Hepatocyte (in vitro differentiated cells): ENCODE data around the gene VPS8. TPM values are rescaled to one million over a fixed set of nuclear protein-coding genes. Genes with fewer than 3 reads are reported as not detected.

Experiments
- DNase-seq: peaks from one replicate; pipeline ENCODE4 v3.0.0-alpha.2; 2016; ENCODE audit warnings: low spot score
- H2AFZ ChIP-seq: fragments of 200-600 bp; sonication (generic); 2 replicates; pipeline ENCODE4 v1.6.0; 2016; ENCODE audit warnings: antibody characterized with exemption, mild to moderate bottlenecking
- H3K27ac ChIP-seq: fragments of 200-600 bp; sonication (generic); 2 replicates; pipeline ENCODE4 v1.5.1; 2016; ENCODE audit warnings: mild to moderate bottlenecking
- H3K27me3 ChIP-seq: fragments of 200-600 bp; sonication (generic); 2 replicates; pipeline ENCODE4 v1.6.1; 2016
- H3K36me3 ChIP-seq: fragments of 200-600 bp; sonication (generic); replicated peaks from 2 replicates; pipeline ENCODE4 v1.5.1; 2016; ENCODE audit warnings: low read depth; ENCODE audit not compliant: insufficient read depth
- H3K4me1 ChIP-seq: fragments of 200-600 bp; sonication (generic); 2 replicates; pipeline ENCODE4 v1.5.1; 2016; ENCODE audit warnings: mild to moderate bottlenecking, moderate library complexity; ENCODE audit not compliant: insufficient read depth
- H3K4me2 ChIP-seq: fragments of 200-600 bp; sonication (generic); 2 replicates; pipeline ENCODE4 v1.6.0; 2016
- H3K4me3 ChIP-seq: fragments of 200-600 bp; sonication (generic); 2 replicates; pipeline ENCODE4 v1.5.1; 2016; ENCODE audit warnings: mild to moderate bottlenecking
- H3K79me2 ChIP-seq: fragments of 200-600 bp; sonication (generic); 2 replicates; pipeline ENCODE4 v1.6.0; 2017; ENCODE audit warnings: mild to moderate bottlenecking
- H3K9me2 ChIP-seq: fragments of 200-600 bp; sonication (generic); replicated peaks from 2 replicates; pipeline ENCODE4 v1.6.0; 2017; ENCODE audit warnings: mild to moderate bottlenecking; ENCODE audit not compliant: insufficient read depth
- H3K9me3 ChIP-seq: fragments of 200-600 bp; sonication (generic); 2 replicates; pipeline ENCODE4 v1.5.1; 2016; ENCODE audit warnings: low read depth, mild to moderate bottlenecking
- H4K20me1 ChIP-seq: fragments of 200-600 bp; sonication (generic); 2 replicates; pipeline ENCODE4 v1.6.0; 2016; ENCODE audit warnings: mild to moderate bottlenecking; ENCODE audit not compliant: insufficient read depth, poor library complexity, severe bottlenecking
- CTCF ChIP-seq: fragments of 200-600 bp; sonication (generic); IDR thresholded peaks from 2 replicates; pipeline ENCODE4 v1.5.1; 2016; ENCODE audit warnings: antibody characterized with exemption, mild to moderate bottlenecking; ENCODE audit not compliant: poor library complexity
- EZH2 ChIP-seq: fragments of 200-600 bp; sonication (generic); IDR thresholded peaks from 2 replicates; pipeline ENCODE4 v1.6.1; 2016; ENCODE audit warnings: antibody characterized with exemption, mild to moderate bottlenecking, borderline replicate concordance
- EZH2phosphoT487 ChIP-seq: fragments of 200-600 bp; sonication (generic); IDR thresholded peaks from one replicate; pipeline ENCODE4 v1.6.1; 2018; ENCODE audit warnings: antibody characterized with exemption, mild to moderate bottlenecking, low read depth, moderate library complexity; ENCODE audit not compliant: unreplicated experiment, severe bottlenecking
- WGBS: methylation state at CpG from one replicate; pipeline ENCODE4 v1.1.6; 2016; ENCODE audit warnings: low lambda C conversion rate; ENCODE audit errors: missing lambda C conversion rate; 5-methylcytosine and 5-hydroxymethylcytosine counted together
- polyA plus RNA-seq: library from polyadenylated mRNA; unstranded; fragments of >200 nt; fragmentation: Nextera tagmentation; extraction: Ambion mirVana; gene quantifications from 2 replicates; pipeline ENCODE4 v1.2.1, GENCODE V29; 2016
- total RNA-seq: library from RNA; depleted of rRNA; stranded (reverse); fragments of >200 nt; gene quantifications from 2 replicates; pipeline ENCODE4 v1.2.3, GENCODE V29; 2014

Gene VPS8
- total and polyA plus RNA-seq, 2 experiments from 2014 or later, result 20.5 to 61.9 TPM

DNA sequence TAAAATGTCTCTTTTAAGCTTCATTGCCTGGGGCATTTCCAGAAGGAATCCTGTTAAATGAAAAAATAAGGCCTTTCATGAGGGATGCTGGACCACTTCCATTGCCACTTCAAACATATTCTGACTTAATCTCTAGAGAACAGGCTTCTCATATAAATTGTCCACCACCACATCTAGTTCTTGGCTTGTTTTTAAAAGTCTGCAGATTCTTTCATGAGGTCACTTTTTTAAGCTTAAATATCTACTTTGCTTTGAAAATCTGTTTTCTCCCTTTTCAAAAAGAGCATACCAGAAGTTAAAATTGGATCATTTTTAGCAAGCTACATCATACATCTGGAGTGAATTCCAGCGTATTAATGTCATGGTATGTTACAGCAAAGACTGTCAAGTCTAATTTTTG, 209.3 kb downstream of the VPS8 start:
- Histone ChIP-seq H3K4me3 (no peak overlapping the region), H3K27ac (no peak overlapping the region), H3K9me3 (no peaks in the 10 kb centered on the region), H3K27me3 (no peaks in the 10 kb centered on the region), H3K4me1 (no peaks in the 10 kb centered on the region), H3K9me2 (no peaks in the 10 kb centered on the region), H3K36me3 (no peaks in the 10 kb centered on the region), H2AFZ (no peak overlapping the region), H3K4me2 (no peak overlapping the region), H3K79me2 (no peaks in the 10 kb centered on the region), H4K20me1 (no peaks in the 10 kb centered on the region)
- WGBS, result 80% methylated on average over 1 of the region's 1 CpG
- no peak for DNase-seq
- TF ChIP-seq CTCF, result no peak
- TF ChIP-seq EZH2phosphoT487, result no peak
- TF ChIP-seq EZH2, result no peak

DNA sequence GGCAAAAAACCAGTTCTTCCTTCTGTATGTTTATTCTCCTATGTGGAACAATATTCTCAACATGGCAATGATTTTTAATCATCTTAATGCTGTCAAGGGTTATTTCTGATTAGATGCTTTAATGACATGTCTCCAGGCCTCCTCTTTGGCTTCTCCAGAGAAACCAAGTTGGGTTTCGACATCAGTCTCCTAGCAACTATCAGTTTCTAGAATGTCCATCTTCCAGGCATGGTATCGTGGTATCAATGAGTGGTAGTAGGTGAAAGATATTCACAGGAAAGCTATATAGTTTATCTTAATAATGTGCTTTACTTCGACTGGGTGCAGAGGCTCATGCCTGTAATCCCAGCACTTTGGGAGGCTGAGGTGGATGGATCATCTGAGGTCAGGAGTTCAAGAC, 212.4 kb downstream of the VPS8 start:
- no peak for TF ChIP-seq EZH2
- TF ChIP-seq EZH2phosphoT487, result no peak
- TF ChIP-seq CTCF, result no peak
- no peaks in the 10 kb centered on the region for H3K79me2 ChIP-seq
- no peak for DNase-seq
- H3K9me2 ChIP-seq, result no peaks in the 10 kb centered on the region
- no peaks in the 10 kb centered on the region for H4K20me1 ChIP-seq
- H3K36me3 ChIP-seq, result no peaks in the 10 kb centered on the region
- no peak overlapping the region for H3K27ac ChIP-seq
- WGBS, result 86% methylated on average over 3 of the region's 3 CpGs
- no peaks in the 10 kb centered on the region for H3K9me3 ChIP-seq
- no peak overlapping the region for H2AFZ ChIP-seq
- H3K27me3 ChIP-seq, result no peaks in the 10 kb centered on the region
- no peak overlapping the region for H3K4me2 ChIP-seq
- H3K4me3 ChIP-seq, result no peak overlapping the region
- H3K4me1 ChIP-seq, result no peaks in the 10 kb centered on the region

DNA sequence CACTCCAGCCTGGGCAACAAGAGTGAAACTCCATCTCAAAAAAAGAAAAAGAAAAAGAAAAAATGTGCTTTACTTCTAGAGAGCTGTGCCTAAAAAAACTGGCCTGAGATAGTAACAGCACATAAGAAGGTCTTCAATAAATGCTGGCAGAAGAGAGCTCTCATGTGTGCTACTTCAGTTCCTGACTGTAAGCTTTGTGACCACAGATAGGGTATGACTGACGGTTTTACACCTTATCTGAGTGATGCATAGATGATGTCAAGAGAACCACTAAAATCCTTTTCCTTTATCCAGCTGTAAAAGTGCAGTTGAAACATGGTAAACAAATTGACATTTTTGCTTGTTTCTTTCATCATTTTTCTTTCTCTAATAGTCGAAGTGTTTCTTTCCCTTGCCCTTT, 213.0 kb downstream of the VPS8 start:
- Histone ChIP-seq H3K4me1 (no peaks in the 10 kb centered on the region), H3K9me2 (no peaks in the 10 kb centered on the region), H3K36me3 (no peaks in the 10 kb centered on the region), H3K9me3 (no peaks in the 10 kb centered on the region), H3K27ac (no peak overlapping the region), H3K27me3 (no peaks in the 10 kb centered on the region), H3K4me2 (no peak overlapping the region), H3K4me3 (no peak overlapping the region), H2AFZ (no peak overlapping the region), H4K20me1 (no peaks in the 10 kb centered on the region), H3K79me2 (no peaks in the 10 kb centered on the region)
- WGBS, result 87% methylated on average over 2 of the region's 2 CpGs
- no peak for DNase-seq
- TF ChIP-seq CTCF, result no peak
- TF ChIP-seq EZH2, result no peak
- TF ChIP-seq EZH2phosphoT487, result no peak

- H3K4me2 ChIP-seq, result no peak overlapping the region
- H4K20me1 ChIP-seq, result no peaks in the 10 kb centered on the region
- no peaks in the 10 kb centered on the region for H3K79me2 ChIP-seq
- H3K27ac ChIP-seq, result no peak overlapping the region
- H3K4me1 ChIP-seq, result no peaks in the 10 kb centered on the region
- 97% methylated on average over 3 of the region's 3 CpGs for WGBS
- H3K4me3 ChIP-seq, result no peak overlapping the region
- no peak overlapping the region for H2AFZ ChIP-seq
- no peaks in the 10 kb centered on the region for H3K9me3 ChIP-seq
- DNase-seq, result no peak
- H3K27me3 ChIP-seq, result no peaks in the 10 kb centered on the region
- TF ChIP-seq CTCF (no peak), EZH2phosphoT487 (no peak), EZH2 (no peak)
- no peaks in the 10 kb centered on the region for H3K9me2 ChIP-seq
- no peaks in the 10 kb centered on the region for H3K36me3 ChIP-seq
These were observed 216.2 kb downstream of the VPS8 start for GRCh38 chr3:185028121-185028520.
